Progenitor cell of endocrine pancreas (in vitro differentiated cells): ENCODE data around the gene UBR4. TPM values are rescaled to one million over a fixed set of nuclear protein-coding genes. Genes with fewer than 3 reads are reported as not detected.

Source experiments
- DNase-seq: peaks from one replicate; pipeline ENCODE4 v3.0.0; 2021; ENCODE audit warnings: low spot score; ENCODE audit not compliant: unreplicated experiment
- H3K27ac Mint-ChIP-seq: 2 replicates; pipeline ENCODE4 v1.8.0; 2021; ENCODE audit warnings: mild to moderate bottlenecking, moderate library complexity, mixed read lengths
- H3K27me3 Mint-ChIP-seq: 2 replicates; pipeline ENCODE4 v1.8.0; 2021; ENCODE audit warnings: mixed read lengths
- H3K36me3 Mint-ChIP-seq: 2 replicates; pipeline ENCODE4 v1.8.0; 2022; ENCODE audit warnings: mixed read lengths; ENCODE audit not compliant: insufficient read depth
- H3K4me1 Mint-ChIP-seq: 2 replicates; pipeline ENCODE4 v1.8.0; 2021; ENCODE audit warnings: low read depth, mixed read lengths
- H3K4me3 Mint-ChIP-seq: 2 replicates; pipeline ENCODE4 v1.8.0; 2021; ENCODE audit warnings: low read depth, mild to moderate bottlenecking, moderate library complexity, mixed read lengths
- H3K9me3 Mint-ChIP-seq: 2 replicates; pipeline ENCODE4 v1.8.0; 2021; ENCODE audit warnings: low read depth, mixed read lengths
- total RNA-seq: library from RNA; stranded (reverse); gene quantifications from 2 replicates; pipeline ENCODE4 v1.2.1, GENCODE V29; 2021
- TF ChIP-seq, protein P1 (sequence below): fragments of 200-600 bp; sonication (generic); IDR thresholded peaks from one replicate; pipeline ENCODE4 v1.5.0; 2021; ENCODE audit warnings: antibody characterized with exemption, mild to moderate bottlenecking; ENCODE audit not compliant: unreplicated experiment

Gene UBR4
- total RNA-seq, 1 donor from 2014 or later, result 155 TPM

GRCh38 chr1:19164274-19165015, 45.6 kb downstream of the UBR4 start:
- DNase-seq, result no peak
- no peaks in the 10 kb centered on the region for H3K4me1 Mint-ChIP-seq
- H3K4me3 Mint-ChIP-seq, result no peak overlapping the region
- no peaks in the 10 kb centered on the region for H3K9me3 Mint-ChIP-seq
- TF ChIP-seq, protein P1, sequence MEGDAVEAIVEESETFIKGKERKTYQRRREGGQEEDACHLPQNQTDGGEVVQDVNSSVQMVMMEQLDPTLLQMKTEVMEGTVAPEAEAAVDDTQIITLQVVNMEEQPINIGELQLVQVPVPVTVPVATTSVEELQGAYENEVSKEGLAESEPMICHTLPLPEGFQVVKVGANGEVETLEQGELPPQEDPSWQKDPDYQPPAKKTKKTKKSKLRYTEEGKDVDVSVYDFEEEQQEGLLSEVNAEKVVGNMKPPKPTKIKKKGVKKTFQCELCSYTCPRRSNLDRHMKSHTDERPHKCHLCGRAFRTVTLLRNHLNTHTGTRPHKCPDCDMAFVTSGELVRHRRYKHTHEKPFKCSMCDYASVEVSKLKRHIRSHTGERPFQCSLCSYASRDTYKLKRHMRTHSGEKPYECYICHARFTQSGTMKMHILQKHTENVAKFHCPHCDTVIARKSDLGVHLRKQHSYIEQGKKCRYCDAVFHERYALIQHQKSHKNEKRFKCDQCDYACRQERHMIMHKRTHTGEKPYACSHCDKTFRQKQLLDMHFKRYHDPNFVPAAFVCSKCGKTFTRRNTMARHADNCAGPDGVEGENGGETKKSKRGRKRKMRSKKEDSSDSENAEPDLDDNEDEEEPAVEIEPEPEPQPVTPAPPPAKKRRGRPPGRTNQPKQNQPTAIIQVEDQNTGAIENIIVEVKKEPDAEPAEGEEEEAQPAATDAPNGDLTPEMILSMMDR, result no peak
- peaks cover 40% of the 10 kb centered on the region for H3K36me3 Mint-ChIP-seq
- H3K27me3 Mint-ChIP-seq, result no peaks in the 10 kb centered on the region
- H3K27ac Mint-ChIP-seq, result peak overlapping the region; percentile 22

DNA sequence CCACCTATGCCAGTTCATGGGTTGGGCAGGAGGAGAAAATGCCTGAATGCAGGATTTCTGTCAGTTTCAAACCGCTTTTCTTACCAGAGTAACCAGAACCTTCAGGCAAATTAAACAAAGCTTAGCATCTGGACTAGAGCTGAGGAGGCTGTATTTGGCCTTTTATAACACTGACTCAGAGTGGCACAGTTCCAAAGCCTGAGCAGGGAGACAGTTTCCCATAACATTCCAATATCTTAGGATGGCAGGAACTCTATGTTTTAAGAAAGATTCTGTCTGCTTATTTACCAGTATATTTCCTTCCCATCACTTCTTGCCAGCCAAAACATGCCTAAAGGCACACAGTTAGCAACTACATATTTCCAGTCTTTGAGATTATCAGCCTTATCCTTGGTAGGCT, 46.8 kb downstream of the UBR4 start:
- H3K27ac Mint-ChIP-seq, result no peak overlapping the region
- H3K4me1 Mint-ChIP-seq, result no peaks in the 10 kb centered on the region
- TF ChIP-seq, protein P1, result no peak
- H3K36me3 Mint-ChIP-seq, result peaks cover 34% of the 10 kb centered on the region
- no peak for DNase-seq
- H3K4me3 Mint-ChIP-seq, result no peak overlapping the region
- no peaks in the 10 kb centered on the region for H3K9me3 Mint-ChIP-seq
- no peaks in the 10 kb centered on the region for H3K27me3 Mint-ChIP-seq

DNA sequence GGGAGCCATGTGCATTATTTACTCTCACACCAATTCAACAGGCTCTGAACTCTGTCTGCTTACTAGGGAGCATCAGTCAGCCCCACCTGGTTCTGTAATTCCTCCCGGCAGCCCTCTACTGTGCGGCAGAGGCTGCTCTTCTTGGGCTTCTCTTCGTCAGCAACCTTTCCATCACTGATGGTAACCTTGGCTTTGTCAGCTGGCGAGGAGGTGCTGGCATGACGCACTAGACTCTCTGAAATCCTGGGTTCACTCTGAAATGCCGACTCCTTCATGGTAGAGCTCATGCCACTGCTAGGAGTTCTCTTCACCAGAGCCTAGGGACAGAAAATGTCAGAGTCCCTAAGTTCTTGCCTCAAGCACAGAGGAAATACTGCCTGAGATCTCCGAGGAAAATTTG, 49.2 kb downstream of the UBR4 start:
- no peaks in the 10 kb centered on the region for H3K27me3 Mint-ChIP-seq
- H3K9me3 Mint-ChIP-seq, result no peaks in the 10 kb centered on the region
- H3K4me3 Mint-ChIP-seq, result no peak overlapping the region
- TF ChIP-seq, protein P1, result no peak
- no peak for DNase-seq
- H3K4me1 Mint-ChIP-seq, result no peaks in the 10 kb centered on the region
- H3K36me3 Mint-ChIP-seq, result peaks cover 27% of the 10 kb centered on the region
- H3K27ac Mint-ChIP-seq, result no peak overlapping the region

DNA sequence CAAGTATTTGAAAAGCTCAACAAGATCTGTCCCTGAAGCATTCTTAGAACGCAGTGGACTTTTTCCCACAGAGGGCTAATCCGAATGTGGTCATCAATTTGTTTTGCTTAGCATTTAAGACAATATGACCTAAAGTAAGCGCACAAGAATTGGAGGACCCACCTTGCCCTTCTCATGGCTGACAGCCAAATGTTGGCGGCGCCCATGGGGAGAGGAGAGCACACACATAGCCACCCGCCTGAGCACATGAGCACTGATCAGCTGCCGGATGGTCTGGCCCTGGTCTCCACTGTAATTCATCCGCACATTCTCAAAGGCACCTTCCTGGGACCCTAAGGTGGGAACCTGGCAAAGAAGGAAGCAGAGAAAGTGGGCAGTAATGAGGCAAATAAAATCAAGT, 52.4 kb downstream of the UBR4 start:
- Mint-ChIP-seq H3K9me3 (no peaks in the 10 kb centered on the region), H3K4me3 (no peak overlapping the region), H3K27ac (no peak overlapping the region), H3K4me1 (no peaks in the 10 kb centered on the region), H3K27me3 (no peaks in the 10 kb centered on the region), H3K36me3 (peaks cover 30% of the 10 kb centered on the region)
- TF ChIP-seq, protein P1, result no peak
- DNase-seq, result no peak

DNA sequence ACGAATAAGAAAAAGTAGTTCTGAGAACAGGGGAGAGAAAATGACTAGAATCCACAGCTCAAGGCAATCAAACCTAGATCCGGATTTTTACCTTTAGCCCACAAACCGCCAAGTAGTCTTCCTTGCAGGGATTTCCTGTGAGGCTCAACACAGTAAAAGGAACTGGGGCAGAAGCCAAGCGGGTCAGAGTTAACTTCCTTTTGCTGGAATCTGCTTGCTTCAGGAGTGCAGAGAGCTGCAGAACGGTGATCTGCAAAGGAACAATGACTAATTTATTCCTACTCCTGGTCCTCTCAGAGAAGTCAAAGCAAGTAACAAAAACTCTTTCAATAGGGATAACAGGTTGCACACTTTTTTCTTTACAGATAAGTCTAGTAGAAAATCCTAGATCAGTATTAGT, 53.4 kb downstream of the UBR4 start:
- no peaks in the 10 kb centered on the region for H3K9me3 Mint-ChIP-seq
- no peaks in the 10 kb centered on the region for H3K27me3 Mint-ChIP-seq
- H3K27ac Mint-ChIP-seq, result no peak overlapping the region
- no peak overlapping the region for H3K4me3 Mint-ChIP-seq
- H3K36me3 Mint-ChIP-seq, result peaks cover 32% of the 10 kb centered on the region
- TF ChIP-seq, protein P1, result no peak
- no peaks in the 10 kb centered on the region for H3K4me1 Mint-ChIP-seq
- DNase-seq, result no peak
